ENCODE results near the gene GPSM3.
"Not testable (repeated sequence)": the region's sequence is repeated elsewhere in the genome, so short reads cannot be mapped to it uniquely, and the experiment has no call there.

The GPSM3 gene

DNA sequence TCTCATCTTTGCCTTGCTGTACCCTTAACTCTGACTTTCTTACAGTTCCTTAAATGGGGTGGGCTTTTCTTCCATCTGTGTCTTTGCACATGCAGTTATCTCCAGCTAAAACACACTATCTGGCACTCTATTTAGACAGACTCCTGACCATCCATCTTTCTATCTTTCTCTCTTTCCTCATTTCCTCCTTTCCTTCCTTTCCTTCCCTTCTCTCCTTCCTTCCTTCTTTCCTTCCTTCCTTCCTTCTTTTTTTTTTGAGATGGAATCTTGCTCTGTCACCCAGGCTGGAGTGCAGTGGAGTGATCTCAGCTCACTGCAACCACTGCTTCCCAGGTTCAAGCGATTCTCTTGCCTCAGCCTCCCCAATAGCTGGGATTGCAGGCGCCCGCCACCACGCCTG is 23.2 kb upstream of the GPSM3 start:
- ATAC-seq (replicated peaks; ENCODE audit: extremely low read depth, poor library complexity, severe bottlenecking) = no peak
- Mint-ChIP-seq H3K27me3 (peaks cover 10% of the 10 kb centered on the region), H3K4me3 (no peak overlapping the region), H3K27ac (ENCODE audit: low read depth) (no peak overlapping the region), H3K4me1 (no peaks in the 10 kb centered on the region), H3K36me3 (ENCODE audit: insufficient read depth) (peaks cover 5% of the 10 kb centered on the region), H3K9me3 (no peaks in the 10 kb centered on the region)
- no peak for DNase-seq (ENCODE audit: low spot score in 2 of 2)

DNA sequence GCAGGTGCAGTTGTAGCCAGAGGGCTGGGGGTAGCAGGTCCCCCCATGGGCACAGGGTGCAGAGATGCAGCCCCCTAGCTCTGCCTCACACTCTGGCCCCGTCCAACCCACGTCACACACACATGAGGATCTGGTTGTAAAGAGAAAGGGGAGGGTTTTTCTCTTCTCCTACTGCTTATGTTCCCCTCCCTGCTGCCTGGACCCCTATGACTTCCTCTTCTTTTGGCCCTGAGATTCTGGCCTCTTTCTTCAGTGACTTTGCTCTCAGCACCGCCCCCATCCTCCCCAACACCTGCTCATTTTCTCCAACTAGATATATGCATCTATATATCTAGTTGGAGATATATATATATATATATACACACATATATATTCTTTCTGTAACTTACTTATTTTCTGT is 21.7 kb upstream of the GPSM3 start:
- Mint-ChIP-seq H3K27ac (ENCODE audit: low read depth) (no peak overlapping the region), H3K4me3 (no peak overlapping the region)

GRCh38 chr6:32213649-32214048 is 21.2 kb upstream of the GPSM3 start:
- Mint-ChIP-seq H3K27ac (ENCODE audit: low read depth) (no peak overlapping the region), H3K4me3 (no peak overlapping the region), H3K27me3 (no peaks in the 10 kb centered on the region), H3K9me3 (no peaks in the 10 kb centered on the region), H3K36me3 (ENCODE audit: insufficient read depth) (peaks cover 5% of the 10 kb centered on the region), H3K4me1 (no peaks in the 10 kb centered on the region)
- DNase-seq (ENCODE audit: low spot score in 2 of 2) = no peak
- ATAC-seq (replicated peaks; ENCODE audit: extremely low read depth, poor library complexity, severe bottlenecking) = no peak

More for the DNA sequence above, 21.7 kb upstream of the GPSM3 start:
- ATAC-seq (replicated peaks; ENCODE audit: extremely low read depth, poor library complexity, severe bottlenecking) (no peak), DNase-seq (ENCODE audit: low spot score in 2 of 2) (no peak)
- Mint-ChIP-seq H3K36me3 (ENCODE audit: insufficient read depth) (peaks cover 5% of the 10 kb centered on the region), H3K4me1 (no peaks in the 10 kb centered on the region), H3K9me3 (no peaks in the 10 kb centered on the region), H3K27me3 (peaks cover 3% of the 10 kb centered on the region)

- no peak overlapping the region for H3K4me3 Mint-ChIP-seq
- ATAC-seq (replicated peaks; ENCODE audit: extremely low read depth, poor library complexity, severe bottlenecking) = no peak
- H3K27me3 Mint-ChIP-seq = no peaks in the 10 kb centered on the region
- H3K36me3 Mint-ChIP-seq (ENCODE audit: insufficient read depth) = peaks cover 2% of the 10 kb centered on the region
- H3K27ac Mint-ChIP-seq (ENCODE audit: low read depth) = no peak overlapping the region
- no peaks in the 10 kb centered on the region for H3K9me3 Mint-ChIP-seq
- H3K4me1 Mint-ChIP-seq = no peaks in the 10 kb centered on the region
- no peak for DNase-seq (ENCODE audit: low spot score in 2 of 2)
These were observed 19.8 kb upstream of the GPSM3 start for GRCh38 chr6:32212076-32212760.

- not testable (repeated sequence) for H3K27ac Mint-ChIP-seq (ENCODE audit: low read depth); ATAC-seq (replicated peaks; ENCODE audit: extremely low read depth, poor library complexity, severe bottlenecking); H3K9me3 Mint-ChIP-seq
These were observed 19.0 kb upstream of the GPSM3 start for GRCh38 chr6:32211432-32211831.

GRCh38 chr6:32210191-32210601 is 17.8 kb upstream of the GPSM3 start:
- Mint-ChIP-seq H3K4me3 (no peak overlapping the region), H3K27me3 (no peaks in the 10 kb centered on the region), H3K4me1 (no peaks in the 10 kb centered on the region), H3K9me3 (no peaks in the 10 kb centered on the region), H3K27ac (ENCODE audit: low read depth) (no peak overlapping the region), H3K36me3 (ENCODE audit: insufficient read depth) (peaks cover 2% of the 10 kb centered on the region)
- ATAC-seq (replicated peaks; ENCODE audit: extremely low read depth, poor library complexity, severe bottlenecking) = no peak
- no peak for DNase-seq (ENCODE audit: low spot score in 2 of 2)

More at GRCh38 chr6:32211432-32211831, 19.0 kb upstream of the GPSM3 start:
- not testable (repeated sequence) for H3K36me3 Mint-ChIP-seq (ENCODE audit: insufficient read depth); H3K27me3 Mint-ChIP-seq; H3K4me3 Mint-ChIP-seq; H3K4me1 Mint-ChIP-seq; DNase-seq (ENCODE audit: low spot score in 2 of 2)

DNA sequence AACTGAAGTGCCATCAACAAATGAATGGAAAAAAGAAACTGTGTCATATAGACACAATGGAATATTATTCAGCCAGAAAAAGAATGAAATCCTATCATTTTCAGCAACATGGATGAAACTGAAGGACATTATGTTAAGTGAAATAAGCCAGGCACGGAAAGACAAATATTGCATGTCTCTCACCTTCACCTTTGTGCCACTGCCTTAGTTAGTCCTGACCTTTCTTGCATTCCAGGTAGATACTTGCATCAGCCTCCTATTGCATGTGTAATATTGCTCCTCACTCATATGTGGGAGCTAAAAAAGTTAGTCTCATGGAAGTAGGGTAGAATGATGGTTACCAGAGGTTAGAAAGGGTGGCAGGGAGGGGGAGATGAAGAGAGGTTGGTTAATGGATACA is 16.6 kb upstream of the GPSM3 start:
- Mint-ChIP-seq H3K27ac (ENCODE audit: low read depth) (no peak overlapping the region), H3K4me3 (no peak overlapping the region), H3K36me3 (ENCODE audit: insufficient read depth) (peaks cover 2% of the 10 kb centered on the region), H3K27me3 (no peaks in the 10 kb centered on the region), H3K9me3 (no peaks in the 10 kb centered on the region), H3K4me1 (no peaks in the 10 kb centered on the region)
- ATAC-seq (replicated peaks; ENCODE audit: extremely low read depth, poor library complexity, severe bottlenecking) (no peak), DNase-seq (ENCODE audit: low spot score in 2 of 2) (no peak)

GRCh38 chr6:32204268-32204715 is 11.8 kb upstream of the GPSM3 start:
- ATAC-seq (replicated peaks; ENCODE audit: extremely low read depth, poor library complexity, severe bottlenecking) (no peak), DNase-seq (ENCODE audit: low spot score in 2 of 2) (no peak)
- no peaks in the 10 kb centered on the region for H3K36me3 Mint-ChIP-seq (ENCODE audit: insufficient read depth)
- H3K4me1 Mint-ChIP-seq = no peaks in the 10 kb centered on the region
- H3K27ac Mint-ChIP-seq (ENCODE audit: low read depth) = no peak overlapping the region
- no peaks in the 10 kb centered on the region for H3K9me3 Mint-ChIP-seq
- no peak overlapping the region for H3K4me3 Mint-ChIP-seq
- no peaks in the 10 kb centered on the region for H3K27me3 Mint-ChIP-seq

DNA sequence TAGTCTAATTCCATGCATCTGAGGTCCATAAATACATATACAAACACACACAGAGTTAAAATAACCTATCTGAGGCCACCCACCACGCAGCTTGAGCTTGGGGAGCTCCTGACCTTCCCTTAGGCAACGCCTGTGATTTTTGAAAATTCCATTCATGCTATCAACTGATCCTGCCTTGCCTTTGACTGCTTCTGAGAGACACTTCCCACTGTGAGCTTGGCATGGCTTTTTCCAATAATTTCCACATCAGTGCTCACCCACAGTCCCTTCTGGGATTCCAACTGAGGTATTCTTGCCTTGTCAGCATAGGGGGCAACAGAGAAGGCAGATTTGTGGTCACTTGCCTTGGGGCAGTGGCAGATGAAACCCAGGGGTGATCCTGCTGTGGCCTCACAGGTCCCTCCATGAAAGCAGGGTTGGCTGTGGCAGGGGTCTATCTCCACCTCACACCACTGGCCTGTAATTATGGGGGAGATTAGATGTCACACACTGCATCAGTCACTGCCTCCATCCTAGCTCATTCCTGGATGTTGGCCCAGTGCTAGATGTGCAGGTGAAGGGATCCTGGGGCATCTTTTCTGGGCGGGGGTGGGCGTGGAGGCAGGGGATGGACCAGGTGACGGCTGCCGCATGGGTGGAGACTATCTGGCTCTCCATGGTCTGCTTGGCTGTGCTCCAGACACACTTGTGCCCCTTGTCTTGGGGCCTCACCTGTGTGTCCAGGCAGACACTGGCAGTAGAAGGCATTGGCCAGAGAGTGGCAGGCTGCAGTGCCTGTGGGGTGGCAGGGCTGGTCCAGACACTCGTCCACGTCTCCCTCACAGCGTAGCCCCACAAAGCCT is 11.2 kb upstream of the GPSM3 start:
- Mint-ChIP-seq H3K9me3 (no peaks in the 10 kb centered on the region), H3K27ac (ENCODE audit: low read depth) (no peak overlapping the region), H3K4me3 (no peak overlapping the region), H3K27me3 (no peaks in the 10 kb centered on the region), H3K4me1 (no peaks in the 10 kb centered on the region), H3K36me3 (ENCODE audit: insufficient read depth) (no peaks in the 10 kb centered on the region)
- ATAC-seq (replicated peaks; ENCODE audit: extremely low read depth, poor library complexity, severe bottlenecking) = no peak
- DNase-seq (ENCODE audit: low spot score in 2 of 2) = no peak

DNA sequence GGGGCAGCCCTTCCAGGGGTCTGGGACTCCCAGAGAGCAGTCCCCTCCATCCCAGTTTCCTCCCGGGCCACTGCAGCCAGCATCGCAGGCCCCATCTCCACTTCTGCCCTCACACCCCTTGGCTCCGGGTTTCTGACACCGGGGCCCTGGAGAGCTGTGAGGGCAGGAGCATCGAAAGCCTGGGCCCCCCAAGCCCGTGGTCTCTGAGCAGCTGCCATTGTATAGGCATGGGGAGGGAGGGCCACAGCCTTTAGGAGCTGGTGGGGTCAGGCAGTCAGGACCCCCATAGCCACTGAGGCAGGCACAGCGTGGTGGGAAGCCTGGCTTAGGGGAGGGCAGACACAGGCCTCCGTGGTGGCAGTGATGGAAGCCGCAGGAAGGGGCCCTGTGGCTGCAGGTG is 9.7 kb upstream of the GPSM3 start:
- Mint-ChIP-seq H3K4me1 (no peaks in the 10 kb centered on the region), H3K4me3 (no peak overlapping the region), H3K27me3 (no peaks in the 10 kb centered on the region), H3K27ac (ENCODE audit: low read depth) (no peak overlapping the region), H3K9me3 (no peaks in the 10 kb centered on the region), H3K36me3 (ENCODE audit: insufficient read depth) (no peaks in the 10 kb centered on the region)
- ATAC-seq (replicated peaks; ENCODE audit: extremely low read depth, poor library complexity, severe bottlenecking) (no peak), DNase-seq (ENCODE audit: low spot score in 2 of 2) (no peak)

DNA sequence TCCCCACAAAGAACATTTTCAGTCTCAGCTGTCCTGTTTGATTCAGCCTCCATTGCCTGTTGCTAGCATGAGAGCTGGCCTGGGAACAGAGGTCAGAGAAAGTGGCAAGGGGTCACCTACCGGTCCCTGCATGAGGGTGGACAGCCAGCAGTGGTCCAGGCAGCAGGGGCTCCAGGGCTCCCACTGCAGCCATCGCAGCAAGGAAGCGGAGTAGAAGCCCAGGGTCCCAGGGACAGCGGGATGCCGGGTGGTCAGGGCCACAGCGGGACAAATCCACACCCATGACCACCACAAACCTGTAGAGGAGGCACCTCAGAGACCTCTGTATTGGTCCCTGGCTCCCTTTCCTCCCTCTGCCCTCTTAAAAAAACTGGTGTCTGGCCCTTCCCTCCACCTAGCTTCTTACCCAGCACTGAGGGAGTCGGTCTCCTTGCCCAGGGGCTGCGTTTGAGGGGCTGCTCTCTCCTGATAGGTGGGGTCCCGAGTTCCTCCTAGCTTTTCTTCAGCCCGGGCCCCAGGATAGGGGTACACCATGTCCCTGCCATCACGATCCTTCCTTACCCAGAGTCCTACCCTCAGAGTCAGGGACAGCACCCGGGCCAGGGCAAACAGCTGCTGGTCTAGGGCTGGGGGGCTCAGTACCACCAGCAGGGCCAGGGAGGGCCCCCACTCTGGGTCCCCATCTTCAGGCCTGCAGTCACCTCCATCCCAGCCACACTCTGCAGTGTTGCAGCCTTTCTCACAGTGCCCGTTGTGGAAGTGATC is 8.4 kb upstream of the GPSM3 start:
- H3K27ac Mint-ChIP-seq (ENCODE audit: low read depth) = no peak overlapping the region
- no peak for DNase-seq (ENCODE audit: low spot score in 2 of 2)
- H3K4me3 Mint-ChIP-seq = no peak overlapping the region
- no peaks in the 10 kb centered on the region for H3K9me3 Mint-ChIP-seq
- H3K36me3 Mint-ChIP-seq (ENCODE audit: insufficient read depth) = peaks cover 7% of the 10 kb centered on the region
- no peaks in the 10 kb centered on the region for H3K27me3 Mint-ChIP-seq
- ATAC-seq (replicated peaks; ENCODE audit: extremely low read depth, poor library complexity, severe bottlenecking) = no peak
- H3K4me1 Mint-ChIP-seq = peaks cover 11% of the 10 kb centered on the region

DNA sequence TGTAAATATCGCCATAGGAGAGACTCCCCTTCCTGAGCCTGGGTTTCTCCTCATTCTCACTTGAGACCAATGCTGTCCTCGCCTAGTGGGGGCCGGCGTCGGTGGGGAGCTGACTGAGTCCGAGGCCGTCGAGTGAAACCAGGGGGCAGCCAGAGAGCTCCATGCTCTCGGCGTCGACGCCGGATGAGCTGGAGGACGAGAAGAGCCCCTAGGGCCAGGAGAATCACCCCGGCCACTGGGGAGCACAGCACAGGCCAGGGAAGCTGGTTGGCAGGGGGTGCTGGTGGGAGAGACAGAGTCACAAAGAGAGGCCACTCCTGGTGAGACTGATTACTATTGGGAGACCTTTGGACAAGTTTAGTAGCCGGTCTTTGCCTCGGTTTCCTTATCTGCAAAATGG is 6.4 kb upstream of the GPSM3 start:
- peaks cover 30% of the 10 kb centered on the region for H3K4me1 Mint-ChIP-seq
- DNase-seq (ENCODE audit: low spot score in 2 of 2) (no peak), ATAC-seq (replicated peaks; ENCODE audit: extremely low read depth, poor library complexity, severe bottlenecking) (no peak)
- H3K27ac Mint-ChIP-seq (ENCODE audit: low read depth) = no peak overlapping the region
- H3K27me3 Mint-ChIP-seq = no peaks in the 10 kb centered on the region
- H3K36me3 Mint-ChIP-seq (ENCODE audit: insufficient read depth) = peaks cover 13% of the 10 kb centered on the region
- no peaks in the 10 kb centered on the region for H3K9me3 Mint-ChIP-seq
- no peak overlapping the region for H3K4me3 Mint-ChIP-seq

All from central memory CD8-positive, alpha-beta T cell (primary cell).